ENCODE results near the gene ANKRD53. TPM values are rescaled to one million over a fixed set of nuclear protein-coding genes. Genes with fewer than 3 reads are reported as not detected.

The ANKRD53 gene
- polyA plus RNA-seq, 1 of the 3 experiments (the other 2 are of a cell fraction): 0.58 TPM

- Histone ChIP-seq H3F3A (replicated peaks; ENCODE audit: insufficient read depth) (no peaks in the 10 kb centered on the region), H3K36me3 (replicated peaks in 1 of 2; ENCODE audit: control insufficient read depth in 1 of 2, insufficient read depth in 2 of 2, low read length in 1 of 2) (no peaks in the 10 kb centered on the region), H3K27me3 (ENCODE audit: insufficient read depth) (no peaks in the 10 kb centered on the region), H3K79me2 (ENCODE audit: insufficient read depth) (no peaks in the 10 kb centered on the region), H4K20me1 (ENCODE audit: insufficient read depth) (no peaks in the 10 kb centered on the region), H3K4me3 (ENCODE audit: low read depth in 2 of 2, low read length in 1 of 2) (no peak overlapping the region), H3K9me2 (no peaks in the 10 kb centered on the region), H3K9ac (no peak overlapping the region), H2AFZ (ENCODE audit: low read depth) (no peak overlapping the region), H3K27ac (ENCODE audit: low read depth in 2 of 2, low read length in 1 of 2) (no peak overlapping the region), H3K4me2 (no peak overlapping the region), H3K9me3 (no peaks in the 10 kb centered on the region), H3K4me1 (ENCODE audit: control insufficient read depth in 1 of 2, insufficient read depth in 2 of 2, low read depth in 1 of 2, low read length in 1 of 2) (no peaks in the 10 kb centered on the region)
- POLR2A ChIA-PET: no interaction called here
- DNase-seq: no peak
- CTCF ChIA-PET: interaction anchor here (1.2 to 4.4 kb wide), 2 partner anchors 13 to 88 kb away, joined by 3 to 14 read pairs; no protein-coding TSS in a partner anchor
- 96% methylated on average over 4 of the region's 6 CpGs for WGBS (ENCODE audit: low lambda C conversion rate)
- no peak for TF ChIP-seq SMC3 (IDR thresholded peaks at IDR 0.05; ENCODE audit: low read depth, low read length)
- no peak for TF ChIP-seq TEAD4 (IDR thresholded peaks at IDR 0.05; ENCODE audit: borderline replicate concordance, insufficient read depth)
- TF ChIP-seq IRF3 (IDR thresholded peaks at IDR 0.05; ENCODE audit: low read depth, low read length): no peak
- TF ChIP-seq MAX (IDR thresholded peaks at IDR 0.05; ENCODE audit: low read depth): no peak
- TF ChIP-seq FOXJ3 (CRISPR knock-in tag; IDR thresholded peaks at IDR 0.05): no peak
- no peak for TF ChIP-seq TAF1 (IDR thresholded peaks at IDR 0.05; ENCODE audit: borderline replicate concordance, low read depth, low read length)
- TF ChIP-seq USF1 (IDR thresholded peaks at IDR 0.05; ENCODE audit: borderline replicate concordance, low read depth): no peak
- no peak for TF ChIP-seq FOSL2 (IDR thresholded peaks at IDR 0.05; ENCODE audit: borderline replicate concordance, low read depth)
- no peak for TF ChIP-seq ZBTB33 (IDR thresholded peaks at IDR 0.05; ENCODE audit: borderline replicate concordance, low read depth)
- no peak for TF ChIP-seq NRF1 (IDR thresholded peaks at IDR 0.05; ENCODE audit: low read depth, low read length)
- no peak for TF ChIP-seq CHD2 (IDR thresholded peaks at IDR 0.05; ENCODE audit: low read length, partially characterized antibody)
- no peak for TF ChIP-seq GATA2 (CRISPR knock-in tag; IDR thresholded peaks at IDR 0.05)
- TF ChIP-seq RFX5 (IDR thresholded peaks at IDR 0.05; ENCODE audit: low read length): no peak
- TF ChIP-seq USF2 (IDR thresholded peaks at IDR 0.05; ENCODE audit: borderline replicate concordance, low read depth, low read length): no peak
- no peak for TF ChIP-seq ELF1 (IDR thresholded peaks at IDR 0.05)
- TF ChIP-seq POLR2AphosphoS5 (IDR thresholded peaks at IDR 0.05; ENCODE audit: low read depth, low read length): no peak
Measured at GRCh38 chr2:70958759-70959158, 19.7 kb upstream of the ANKRD53 start.
